GM18505 (cell line): ENCODE data around the gene CPE.

ENCODE experiments used
- ATAC-seq: cut with Tn5 transposase; IDR thresholded peaks from one replicate; pipeline ENCODE4 v1.9.1; 2021; ENCODE audit not compliant: unreplicated experiment
- POLR2A ChIP-seq: IDR thresholded peaks from 4 replicates; pipeline ENCODE4 v1.6.1; 2011; ENCODE audit warnings: borderline replicate concordance; ENCODE audit not compliant: insufficient read depth, insufficient read length; ENCODE audit errors: extremely low read depth

The CPE gene

GRCh38 chr4:165355900-165356300 is 22.9 kb upstream of the CPE start:
- TF ChIP-seq POLR2A = no peak
- no peak for ATAC-seq

- ATAC-seq = no peak
- TF ChIP-seq POLR2A = no peak
Measured at GRCh38 chr4:165359506-165359905, 19.3 kb upstream of the CPE start.

- TF ChIP-seq POLR2A = no peak
Measured at GRCh38 chr4:165360041-165360695, 18.6 kb upstream of the CPE start.

GRCh38 chr4:165360985-165361670 is 17.7 kb upstream of the CPE start:
- TF ChIP-seq POLR2A = no peak
- no peak for ATAC-seq

More at GRCh38 chr4:165360041-165360695, 18.6 kb upstream of the CPE start:
- no peak for ATAC-seq

- no peak for TF ChIP-seq POLR2A
- no peak for ATAC-seq
Measured at GRCh38 chr4:165361810-165362209, 17.0 kb upstream of the CPE start.

- ATAC-seq = no peak
- no peak for TF ChIP-seq POLR2A
Measured at GRCh38 chr4:165364452-165365080, 14.2 kb upstream of the CPE start.

GRCh38 chr4:165367040-165367439 is 11.8 kb upstream of the CPE start:
- no peak for TF ChIP-seq POLR2A
- no peak for ATAC-seq

- TF ChIP-seq POLR2A = no peak
Measured at GRCh38 chr4:165368114-165368513, 10.7 kb upstream of the CPE start.

GRCh38 chr4:165368567-165368966 is 10.2 kb upstream of the CPE start:
- no peak for ATAC-seq
- TF ChIP-seq POLR2A = no peak

More at GRCh38 chr4:165368114-165368513, 10.7 kb upstream of the CPE start:
- no peak for ATAC-seq

- no peak for TF ChIP-seq POLR2A
Measured at GRCh38 chr4:165369522-165369921, 9.3 kb upstream of the CPE start.

GRCh38 chr4:165370530-165370929 is 8.3 kb upstream of the CPE start:
- TF ChIP-seq POLR2A = no peak

More at GRCh38 chr4:165369522-165369921, 9.3 kb upstream of the CPE start:
- ATAC-seq = no peak

GRCh38 chr4:165375465-165375864 is 3.3 kb upstream of the CPE start:
- ATAC-seq = no peak
- no peak for TF ChIP-seq POLR2A

More at GRCh38 chr4:165370530-165370929, 8.3 kb upstream of the CPE start:
- no peak for ATAC-seq

- no peak for TF ChIP-seq POLR2A
- ATAC-seq = no peak
Measured at GRCh38 chr4:165378398-165378744, 437 bp upstream of the CPE start.

GRCh38 chr4:165379678-165380064 is 863 bp downstream of the CPE start:
- ATAC-seq = no peak
- no peak for TF ChIP-seq POLR2A
